ENCODE data around the gene IPO4. TPM values are rescaled to one million over a fixed set of nuclear protein-coding genes. Genes with fewer than 3 reads are reported as not detected.

Gene IPO4
- total and polyA plus RNA-seq, 2 of the 13 experiments (the other 11 are each of a cell fraction or from before 2014, with no cell fraction given) = 39.0 to 179 TPM

GRCh38 chr14:24212924-24213865 is 24.6 kb upstream of the IPO4 start, which contains the start of gene CHMP4A (continued):
- peak; percentile 100 for TF ChIP-seq THAP9 (CRISPR knock-in tag; IDR thresholded peaks at IDR 0.05; ENCODE audit: borderline replicate concordance)
- TF ChIP-seq SIX1 (CRISPR knock-in tag; IDR thresholded peaks at IDR 0.05; ENCODE audit: borderline replicate concordance) = no peak
- TF ChIP-seq ZNF549 (CRISPR knock-in tag; IDR thresholded peaks at IDR 0.05) = 0 out of 2 replicates have a peak, but pooled peaks have one; percentile 83
- no peak for TF ChIP-seq ZNF512B (CRISPR knock-in tag; IDR thresholded peaks at IDR 0.05; ENCODE audit: borderline replicate concordance)
- TF ChIP-seq GLI4 (CRISPR knock-in tag; IDR thresholded peaks at IDR 0.05; ENCODE audit: borderline replicate concordance) = peak; percentile 94
- TF ChIP-seq NFE2L2 (IDR thresholded peaks at IDR 0.05; ENCODE audit: low read length) = no peak; the same call in 1 of the 2 replicates
- TF ChIP-seq ZMAT5 (CRISPR knock-in tag; IDR thresholded peaks at IDR 0.05; ENCODE audit: borderline replicate concordance, low read depth) = no peak
- peak; percentile 85 for TF ChIP-seq E2F5 (CRISPR knock-in tag; conservative IDR thresholded peaks at IDR 0.05)
- peak; percentile 98 for TF ChIP-seq ZNF547 (CRISPR knock-in tag; IDR thresholded peaks at IDR 0.05)
- TF ChIP-seq EED (CRISPR knock-in tag; IDR thresholded peaks at IDR 0.05) = peak; percentile 89
- TF ChIP-seq ZNF101 (CRISPR knock-in tag; IDR thresholded peaks at IDR 0.05; ENCODE audit: borderline replicate concordance, low read depth) = 0 out of 2 replicates have a peak, but pooled peaks have one; percentile 82
- peak; percentile 76; the same call in 1 of the 2 replicates for TF ChIP-seq ZNF639 (CRISPR knock-in tag; conservative IDR thresholded peaks at IDR 0.05)
- no peak; the same call in 1 of the 2 replicates for TF ChIP-seq U2AF2 (IDR thresholded peaks at IDR 0.05; ENCODE audit: low read depth, low read length)
- no peak for TF ChIP-seq ZNF496 (CRISPR knock-in tag; IDR thresholded peaks at IDR 0.05; ENCODE audit: insufficient replicate concordance)
- TF ChIP-seq TFDP2 (CRISPR knock-in tag; IDR thresholded peaks at IDR 0.05) = peak; percentile 95
- no peak for TF ChIP-seq ZNF296 (CRISPR knock-in tag; conservative IDR thresholded peaks at IDR 0.05)
- no peak for TF ChIP-seq ZFP36 (IDR thresholded peaks at IDR 0.05; ENCODE audit: borderline replicate concordance, low read depth, low read length, partially characterized antibody)

All from HepG2 (cell line).